SK-N-SH (cell line): ENCODE measurements around the gene SH3RF1. TPM values are rescaled to one million over a fixed set of nuclear protein-coding genes. Genes with fewer than 3 reads are reported as not detected.
A peak's percentile ranks its signal among the peaks of the same experiment; 100 is the strongest.
"Not testable (repeated sequence)": the region's sequence is repeated elsewhere in the genome, so short reads cannot be mapped to it uniquely, and the experiment has no call there.

ENCODE experiments used
- CTCF ChIA-PET: fragments of 300-600, 350-600 bp; formaldehyde crosslinking; extraction: SDS; loops from one replicate; lab custom pipeline; 2021; lab: Yijun Ruan, JAX
- POLR2A ChIA-PET: fragments of 350-600 bp; sonication (Branson Sonifier 250); formaldehyde crosslinking; extraction: SDS; loops from one replicate; lab custom pipeline; 2020; ENCODE audit warnings: antibody characterized with exemption, inconsistent platforms; lab: Yijun Ruan, JAX
- DNase-seq: peaks from one replicate; pipeline ENCODE4 v3.0.0; 2012
- H2AFZ ChIP-seq: fragments of 200-600 bp; sonication (generic); 2 replicates; pipeline ENCODE4 v1.8.1; 2016; ENCODE audit warnings: antibody characterized with exemption, mild to moderate bottlenecking, low read depth
- H3F3A ChIP-seq: fragments of 200-600 bp; sonication (generic); replicated peaks from 2 replicates; pipeline ENCODE3; 2016; ENCODE audit warnings: antibody characterized with exemption, mild to moderate bottlenecking; ENCODE audit not compliant: insufficient read depth
- H3K27ac ChIP-seq, 2 experiments: fragments of 200-500 bp in 1 of 2; fragments of 200-600 bp in 1 of 2; sonication (Bioruptor generic) in 1 of 2; sonication (generic), shearing (Covaris generic) in 1 of 2; 2 replicates each; pipeline versions ENCODE4 v1.5.1 to v1.6.1; 2014 to 2016; ENCODE audit warnings: low read depth in 2 of 2, inconsistent platforms in 1 of 2, low read length in 1 of 2, mild to moderate bottlenecking in 1 of 2, mixed read lengths in 1 of 2
- H3K27me3 ChIP-seq: fragments of 200-600 bp; sonication (generic), shearing (Covaris generic); 2 replicates; pipeline ENCODE4 v1.6.1; 2016; ENCODE audit warnings: mixed run types; ENCODE audit not compliant: insufficient read depth
- H3K36me3 ChIP-seq, 2 experiments: fragments of 200-500 bp in 1 of 2; fragments of 200-600 bp in 1 of 2; sonication (Bioruptor generic) in 1 of 2; sonication (generic) in 1 of 2; replicated peaks in 1 of 2; 2 replicates each; pipeline versions ENCODE3 to v1.5.1; 2014 to 2016; ENCODE audit warnings: low read length in 1 of 2, mild to moderate bottlenecking in 1 of 2; ENCODE audit not compliant: insufficient read depth in 2 of 2, control insufficient read depth in 1 of 2
- H3K4me1 ChIP-seq, 2 experiments: fragments of 200-500 bp in 1 of 2; fragments of 200-600 bp in 1 of 2; sonication (Bioruptor generic) in 1 of 2; sonication (generic), shearing (Covaris generic) in 1 of 2; 2 replicates each; pipeline versions ENCODE4 v1.5.1 to v1.6.1; 2014 to 2016; ENCODE audit warnings: low read depth in 1 of 2, low read length in 1 of 2, mixed run types in 1 of 2; ENCODE audit not compliant: insufficient read depth in 2 of 2, control insufficient read depth in 1 of 2
- H3K4me2 ChIP-seq: fragments of 200-600 bp; sonication (generic), shearing (Covaris generic); 2 replicates; pipeline ENCODE4 v1.6.1; 2017; ENCODE audit warnings: mixed run types
- H3K4me3 ChIP-seq, 2 experiments: fragments of 200-500 bp in 1 of 2; fragments of 200-600 bp in 1 of 2; sonication (Bioruptor generic) in 1 of 2; sonication (generic), shearing (Covaris generic) in 1 of 2; 2 replicates each; pipeline versions ENCODE4 v1.5.1 to v1.8.1; 2014 to 2016; ENCODE audit warnings: low read depth in 2 of 2, inconsistent platforms in 1 of 2, low read length in 1 of 2, mild to moderate bottlenecking in 1 of 2, mixed read lengths in 1 of 2, moderate library complexity in 1 of 2
- H3K79me2 ChIP-seq: fragments of 200-600 bp; sonication (generic); 2 replicates; pipeline ENCODE4 v1.8.1; 2017; ENCODE audit warnings: mild to moderate bottlenecking; ENCODE audit not compliant: insufficient read depth
- H3K9ac ChIP-seq: fragments of 200-600 bp; sonication (generic); 2 replicates; pipeline ENCODE4 v1.6.1; 2017; ENCODE audit warnings: mixed run types
- H3K9me2 ChIP-seq: fragments of 200-600 bp; sonication (generic); 2 replicates; pipeline ENCODE4 v1.6.1; 2017; ENCODE audit warnings: mixed run types
- H3K9me3 ChIP-seq: fragments of 200-600 bp; sonication (generic); 2 replicates; pipeline ENCODE4 v1.6.1; 2017; ENCODE audit warnings: mixed run types, mild to moderate bottlenecking, moderate library complexity
- H4K20me1 ChIP-seq: fragments of 200-600 bp; sonication (generic); 2 replicates; pipeline ENCODE4 v1.6.1; 2017; ENCODE audit warnings: mild to moderate bottlenecking, mixed run types; ENCODE audit not compliant: insufficient read depth
- EP300 ChIP-seq, 2 experiments: IDR thresholded peaks; 2 replicates each; pipeline versions ENCODE4 v1.4.0 to v1.6.1; 2012; ENCODE audit warnings: borderline replicate concordance in 1 of 2, low read depth in 1 of 2, low read length in 1 of 2
- EZH2phosphoT487 ChIP-seq: fragments of 200-600 bp; sonication (generic); IDR thresholded peaks from 2 replicates; pipeline ENCODE4 v1.6.1; 2017; ENCODE audit warnings: low read depth, mixed run types, mild to moderate bottlenecking, antibody characterized with exemption, moderate library complexity, borderline replicate concordance
- FOSL2 ChIP-seq: IDR thresholded peaks from 2 replicates; pipeline ENCODE4 v1.4.0; 2012; ENCODE audit warnings: low read depth, mild to moderate bottlenecking, moderate library complexity, borderline replicate concordance
- FOXJ3 ChIP-seq: sonication (generic); formaldehyde crosslinking; IDR thresholded peaks from 2 replicates; pipeline ENCODE4 v1.5.1; 2020; ENCODE audit warnings: mild to moderate bottlenecking, missing genetic modification reagents
- GABPA ChIP-seq: IDR thresholded peaks from 2 replicates; pipeline ENCODE4 v1.4.0; 2012; ENCODE audit warnings: low read depth, mild to moderate bottlenecking
- MAX ChIP-seq: IDR thresholded peaks from 2 replicates; pipeline ENCODE4 v1.4.0; 2012; ENCODE audit warnings: low read depth
- NRF1 ChIP-seq: IDR thresholded peaks from 2 replicates; pipeline ENCODE4 v1.6.1; 2012; ENCODE audit warnings: low read depth, mild to moderate bottlenecking, low read length
- POLR2AphosphoS5 ChIP-seq: IDR thresholded peaks from 2 replicates; pipeline ENCODE4 v1.6.1; 2012; ENCODE audit warnings: low read depth, low read length
- RAD21 ChIP-seq: IDR thresholded peaks from 2 replicates; pipeline ENCODE4 v1.6.1; 2012; ENCODE audit warnings: mild to moderate bottlenecking, low read length
- RCOR1 ChIP-seq: fragments of 150-350 bp; IDR thresholded peaks from 2 replicates; pipeline ENCODE4 v1.6.1; 2017; ENCODE audit warnings: antibody characterized with exemption, low read length
- RFX5 ChIP-seq: IDR thresholded peaks from 2 replicates; pipeline ENCODE4 v1.6.1; 2012; ENCODE audit warnings: mild to moderate bottlenecking, improper control_type of control experiment, low read length
- SIN3A ChIP-seq: IDR thresholded peaks from 2 replicates; pipeline ENCODE4 v1.6.1; 2012; ENCODE audit warnings: low read depth, mild to moderate bottlenecking, low read length, moderate library complexity, borderline replicate concordance
- SMC3 ChIP-seq: IDR thresholded peaks from 2 replicates; pipeline ENCODE4 v1.6.1; 2012; ENCODE audit warnings: low read depth, low read length, improper control_type of control experiment
- YY1 ChIP-seq: IDR thresholded peaks from 2 replicates; pipeline ENCODE4 v1.4.0; 2012; ENCODE audit warnings: low read depth, mild to moderate bottlenecking
- WGBS: methylation state at CpG from one replicate; pipeline ENCODE4 v1.1.6; 2017; ENCODE audit warnings: low lambda C conversion rate; 5-methylcytosine and 5-hydroxymethylcytosine counted together
- polyA plus RNA-seq, 3 experiments: library from polyadenylated mRNA; depleted of rRNA; stranded (reverse); fragments of >200 nt; gene quantifications; 2 replicates each; pipeline ENCODE4 v1.2.3, GENCODE V29; 2012
- TF ChIP-seq, protein P1 (sequence below): IDR thresholded peaks from 2 replicates; pipeline ENCODE4; 2012
- TF ChIP-seq, protein P2 (sequence below): IDR thresholded peaks from 2 replicates; pipeline ENCODE4 v1.4.0; 2012; ENCODE audit warnings: low read depth, borderline replicate concordance
- TF ChIP-seq, protein P3 (sequence below): fragments of 150-350 bp; IDR thresholded peaks from 2 replicates; pipeline ENCODE4 v1.6.1; 2016; ENCODE audit warnings: mild to moderate bottlenecking, low read depth, low read length
- TF ChIP-seq, protein P4 (sequence below): fragments of 150-350 bp; IDR thresholded peaks from 2 replicates; pipeline ENCODE4 v1.6.1; 2017; ENCODE audit warnings: antibody characterized with exemption, low read length, low read depth, borderline replicate concordance

SH3RF1 gene
- polyA plus RNA-seq, 1 of the 3 experiments (the other 2 are of a cell fraction), result 22.0 TPM

DNA sequence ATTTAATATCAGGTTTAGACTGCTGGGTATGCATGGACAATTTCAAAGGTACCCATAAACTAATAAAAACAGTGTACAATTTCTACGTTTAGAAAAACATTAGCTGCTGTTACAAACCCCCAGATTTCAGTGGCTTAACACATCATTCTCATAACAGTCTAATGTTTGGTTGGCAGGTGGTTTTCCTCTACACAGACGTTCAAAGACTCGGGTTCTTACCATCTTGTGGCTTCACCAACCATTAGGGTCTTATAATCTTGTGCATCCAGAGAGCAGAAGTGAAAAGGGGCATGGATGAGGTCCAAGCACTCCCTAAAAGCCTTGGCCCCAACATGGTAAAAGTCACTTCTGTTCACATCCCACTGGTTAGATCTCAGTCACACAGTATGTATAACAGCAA, 71.6 kb downstream of the SH3RF1 start:
- Histone ChIP-seq H3F3A (peaks cover 42% of the 10 kb centered on the region), H3K27me3 (no peaks in the 10 kb centered on the region), H3K4me2 (no peak overlapping the region), H3K79me2 (peaks cover 100% of the 10 kb centered on the region), H4K20me1 (peaks cover 34% of the 10 kb centered on the region), H3K9ac (no peak overlapping the region), H3K9me3 (no peaks in the 10 kb centered on the region; the same call in 1 of the 2 replicates), H3K9me2 (no peaks in the 10 kb centered on the region), H3K4me3 (no peak overlapping the region), H3K4me1 (peaks cover 0 to 25% of the 10 kb centered on the region in 2 experiments; a peak in 3 of 4 replicates), H2AFZ (no peak overlapping the region), H3K27ac (peak overlapping the region in 1 of 2 experiments; percentile 21; a peak in 1 of 4 replicates), H3K36me3 (peaks cover 0 to 44% of the 10 kb centered on the region in 2 experiments)
- ChIA-PET POLR2A (no interaction called here), CTCF (interaction anchor here (0.6 to 1.2 kb wide), 2 partner anchors 133 to 492 kb away, joined by 3 read pairs; no protein-coding TSS in a partner anchor)
- DNase-seq, result no peak
- TF ChIP-seq YY1 (no peak), SMC3 (no peak), MAX (no peak), FOSL2 (no peak), EP300 (IDR thresholded peaks at IDR 0.05; ENCODE audit: borderline replicate concordance in 1 of 2, low read depth in 1 of 2, low read length in 1 of 2) (no peak), FOXJ3 (no peak), RCOR1 (no peak), EZH2phosphoT487 (no peak), POLR2AphosphoS5 (no peak), NRF1 (no peak), GABPA (no peak), SIN3A (no peak), RAD21 (no peak)
- TF ChIP-seq, protein P1, sequence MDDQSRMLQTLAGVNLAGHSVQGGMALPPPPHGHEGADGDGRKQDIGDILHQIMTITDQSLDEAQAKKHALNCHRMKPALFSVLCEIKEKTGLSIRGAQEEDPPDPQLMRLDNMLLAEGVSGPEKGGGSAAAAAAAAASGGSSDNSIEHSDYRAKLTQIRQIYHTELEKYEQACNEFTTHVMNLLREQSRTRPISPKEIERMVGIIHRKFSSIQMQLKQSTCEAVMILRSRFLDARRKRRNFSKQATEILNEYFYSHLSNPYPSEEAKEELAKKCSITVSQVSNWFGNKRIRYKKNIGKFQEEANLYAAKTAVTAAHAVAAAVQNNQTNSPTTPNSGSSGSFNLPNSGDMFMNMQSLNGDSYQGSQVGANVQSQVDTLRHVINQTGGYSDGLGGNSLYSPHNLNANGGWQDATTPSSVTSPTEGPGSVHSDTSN, result no peak
- TF ChIP-seq, protein P2, sequence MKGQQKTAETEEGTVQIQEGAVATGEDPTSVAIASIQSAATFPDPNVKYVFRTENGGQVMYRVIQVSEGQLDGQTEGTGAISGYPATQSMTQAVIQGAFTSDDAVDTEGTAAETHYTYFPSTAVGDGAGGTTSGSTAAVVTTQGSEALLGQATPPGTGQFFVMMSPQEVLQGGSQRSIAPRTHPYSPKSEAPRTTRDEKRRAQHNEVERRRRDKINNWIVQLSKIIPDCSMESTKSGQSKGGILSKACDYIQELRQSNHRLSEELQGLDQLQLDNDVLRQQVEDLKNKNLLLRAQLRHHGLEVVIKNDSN, result no peak
- TF ChIP-seq, protein P3, sequence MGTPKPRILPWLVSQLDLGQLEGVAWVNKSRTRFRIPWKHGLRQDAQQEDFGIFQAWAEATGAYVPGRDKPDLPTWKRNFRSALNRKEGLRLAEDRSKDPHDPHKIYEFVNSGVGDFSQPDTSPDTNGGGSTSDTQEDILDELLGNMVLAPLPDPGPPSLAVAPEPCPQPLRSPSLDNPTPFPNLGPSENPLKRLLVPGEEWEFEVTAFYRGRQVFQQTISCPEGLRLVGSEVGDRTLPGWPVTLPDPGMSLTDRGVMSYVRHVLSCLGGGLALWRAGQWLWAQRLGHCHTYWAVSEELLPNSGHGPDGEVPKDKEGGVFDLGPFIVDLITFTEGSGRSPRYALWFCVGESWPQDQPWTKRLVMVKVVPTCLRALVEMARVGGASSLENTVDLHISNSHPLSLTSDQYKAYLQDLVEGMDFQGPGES, result no peak
- 94% methylated on average over 3 of the region's 3 CpGs for WGBS

DNA sequence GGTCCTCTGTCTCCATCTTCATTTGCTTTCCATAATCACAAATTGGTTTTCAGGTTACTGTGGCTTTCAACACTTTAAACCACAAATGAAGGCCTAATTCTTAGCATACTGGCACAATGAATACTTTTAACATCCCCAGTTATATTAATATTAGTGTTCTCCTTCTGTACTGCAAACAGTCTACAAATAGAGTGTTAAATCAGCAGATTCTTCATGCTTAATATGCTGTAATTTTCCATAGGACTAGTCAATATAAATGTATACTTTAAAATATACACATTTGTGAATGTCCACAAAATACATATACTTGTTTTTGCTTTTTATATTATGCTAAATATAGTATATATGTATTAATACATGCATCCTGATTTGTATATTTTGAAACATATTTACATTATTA, 72.6 kb downstream of the SH3RF1 start:
- Histone ChIP-seq H3K79me2 (peaks cover 100% of the 10 kb centered on the region), H3K9me3 (no peaks in the 10 kb centered on the region; the same call in 1 of the 2 replicates), H3K27me3 (no peaks in the 10 kb centered on the region), H3K27ac (0 out of 4 replicates have a peak overlapping the region, but pooled peaks of 1 of the 2 experiments have one; percentile 1), H3K4me3 (no peak overlapping the region), H3K4me2 (no peak overlapping the region), H3K9me2 (no peaks in the 10 kb centered on the region), H2AFZ (no peak overlapping the region), H3F3A (peaks cover 44% of the 10 kb centered on the region), H3K9ac (no peak overlapping the region), H3K4me1 (peaks cover 0 to 25% of the 10 kb centered on the region in 2 experiments; a peak in 3 of 4 replicates), H4K20me1 (peaks cover 34% of the 10 kb centered on the region), H3K36me3 (peaks cover 0 to 44% of the 10 kb centered on the region in 2 experiments)
- CTCF ChIA-PET, result interaction anchor here (1.2 kb wide), 1 partner anchor 491 kb away, joined by 3 read pairs; no protein-coding TSS in a partner anchor
- DNase-seq, result no peak
- TF ChIP-seq SIN3A (no peak), NRF1 (no peak), EP300 (IDR thresholded peaks at IDR 0.05; ENCODE audit: borderline replicate concordance in 1 of 2, low read depth in 1 of 2, low read length in 1 of 2) (no peak), RFX5 (no peak)
- TF ChIP-seq, protein P4, sequence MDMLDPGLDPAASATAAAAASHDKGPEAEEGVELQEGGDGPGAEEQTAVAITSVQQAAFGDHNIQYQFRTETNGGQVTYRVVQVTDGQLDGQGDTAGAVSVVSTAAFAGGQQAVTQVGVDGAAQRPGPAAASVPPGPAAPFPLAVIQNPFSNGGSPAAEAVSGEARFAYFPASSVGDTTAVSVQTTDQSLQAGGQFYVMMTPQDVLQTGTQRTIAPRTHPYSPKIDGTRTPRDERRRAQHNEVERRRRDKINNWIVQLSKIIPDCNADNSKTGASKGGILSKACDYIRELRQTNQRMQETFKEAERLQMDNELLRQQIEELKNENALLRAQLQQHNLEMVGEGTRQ, result no peak
- POLR2A ChIA-PET, result no interaction called here

DNA sequence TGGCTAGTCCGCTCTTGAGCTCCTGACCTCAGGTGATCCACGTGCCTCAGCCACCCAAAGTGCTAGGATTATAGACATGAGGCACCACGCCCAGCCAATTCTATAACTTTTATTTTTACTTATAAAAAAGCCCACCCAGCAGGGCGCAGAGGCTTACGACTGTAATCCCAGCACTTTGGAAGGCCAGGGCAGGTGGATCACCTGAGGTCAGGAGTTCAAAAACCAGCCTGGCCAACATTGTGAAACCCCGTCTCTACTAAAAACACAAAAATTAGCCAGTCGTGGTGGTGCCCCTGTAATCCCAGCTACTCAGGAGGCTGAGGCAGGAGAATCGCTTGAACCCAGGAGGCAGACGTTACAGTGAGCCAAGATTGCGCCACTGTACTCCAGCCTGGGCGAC, 73.5 kb downstream of the SH3RF1 start:
- Histone ChIP-seq H3K36me3 (peaks cover 0 to 44% of the 10 kb centered on the region in 2 experiments), H3K79me2 (peaks cover 98% of the 10 kb centered on the region), H3K4me1 (peaks cover 0 to 20% of the 10 kb centered on the region in 2 experiments; a peak in 3 of 4 replicates), H4K20me1 (peaks cover 33% of the 10 kb centered on the region), H3F3A (peaks cover 47% of the 10 kb centered on the region)
- DNase-seq, H3K9me3 ChIP-seq, H3K4me3 ChIP-seq, H3K9me2 ChIP-seq, CTCF ChIA-PET, H3K27ac ChIP-seq, H3K4me2 ChIP-seq, H3K9ac ChIP-seq, H2AFZ ChIP-seq, POLR2A ChIA-PET, H3K27me3 ChIP-seq: not testable (repeated sequence)
- WGBS, result 98% methylated on average over 9 of the region's 11 CpGs
